DOHH2 (cell line): Measurements from ENCODE around the gene PCED1B.
"Not testable (repeated sequence)": the region's sequence is repeated elsewhere in the genome, so short reads cannot be mapped to it uniquely, and the experiment has no call there.

Experiments
- H3F3A ChIP-seq: fragments of 200-600 bp; sonication (generic), shearing (Covaris generic); 2 replicates; pipeline ENCODE4 v1.6.0; 2016; ENCODE audit warnings: antibody characterized with exemption, mild to moderate bottlenecking; ENCODE audit not compliant: control insufficient read depth, insufficient read depth
- H3K27ac ChIP-seq: fragments of 200-600 bp; sonication (generic); 2 replicates; pipeline ENCODE4 v1.5.1; 2014; ENCODE audit warnings: low read depth, mild to moderate bottlenecking, low read length, moderate library complexity
- H3K27me3 ChIP-seq: fragments of 200-600 bp; sonication (generic); 2 replicates; pipeline ENCODE4 v1.6.1; 2014; ENCODE audit warnings: mild to moderate bottlenecking, low read length, mixed read lengths; ENCODE audit not compliant: control insufficient read depth
- H3K36me3 ChIP-seq: fragments of 200-600 bp; sonication (generic); 2 replicates; pipeline ENCODE4 v1.6.1; 2014; ENCODE audit warnings: mild to moderate bottlenecking, low read length, moderate library complexity, mixed read lengths; ENCODE audit not compliant: control insufficient read depth
- H3K4me1 ChIP-seq: fragments of 200-600 bp; sonication (generic); 2 replicates; pipeline ENCODE4 v1.6.1; 2014; ENCODE audit warnings: mild to moderate bottlenecking, low read length, mixed read lengths; ENCODE audit not compliant: control insufficient read depth
- H3K4me2 ChIP-seq: fragments of 200-600 bp; sonication (generic); 2 replicates; pipeline ENCODE4 v1.6.0; 2014; ENCODE audit warnings: mild to moderate bottlenecking, low read length, moderate library complexity
- H3K4me3 ChIP-seq: fragments of 200-600 bp; sonication (generic); 2 replicates; pipeline ENCODE4 v1.5.1; 2014; ENCODE audit warnings: mild to moderate bottlenecking, low read length, mixed read lengths
- H3K79me2 ChIP-seq: fragments of 200-600 bp; sonication (generic); 2 replicates; pipeline ENCODE4 v1.6.1; 2014; ENCODE audit warnings: mild to moderate bottlenecking, low read length, mixed read lengths; ENCODE audit not compliant: control insufficient read depth
- H3K9me2 ChIP-seq: fragments of 200-600 bp; sonication (generic); replicated peaks from 2 replicates; pipeline ENCODE4 v1.6.1; 2014; ENCODE audit warnings: mild to moderate bottlenecking, low read length, mixed read lengths; ENCODE audit not compliant: control insufficient read depth
- H3K9me3 ChIP-seq: fragments of 200-600 bp; sonication (generic); 2 replicates; pipeline ENCODE4 v1.6.1; 2014; ENCODE audit warnings: antibody characterized with exemption, low read length, mixed read lengths; ENCODE audit not compliant: control insufficient read depth, insufficient read depth
- H4K20me1 ChIP-seq: fragments of 200-600 bp; sonication (generic); 2 replicates; pipeline ENCODE4 v1.6.0; 2014; ENCODE audit warnings: low read depth, mild to moderate bottlenecking, antibody characterized with exemption, low read length, moderate library complexity; ENCODE audit not compliant: control insufficient read depth, insufficient read depth
- EZH2phosphoT487 ChIP-seq: fragments of 200-600 bp; sonication (generic); IDR thresholded peaks from 2 replicates; pipeline ENCODE4 v1.6.1; 2017; ENCODE audit warnings: borderline replicate concordance, mild to moderate bottlenecking, antibody characterized with exemption, low read length, moderate library complexity, mixed read lengths
- TF ChIP-seq, protein P1 (sequence below): fragments of 200-600 bp; sonication (generic); IDR thresholded peaks from one replicate; pipeline ENCODE4 v1.5.1; 2014; ENCODE audit warnings: antibody characterized with exemption, mild to moderate bottlenecking, low read depth, low read length; ENCODE audit not compliant: poor library complexity, severe bottlenecking

Gene PCED1B

DNA sequence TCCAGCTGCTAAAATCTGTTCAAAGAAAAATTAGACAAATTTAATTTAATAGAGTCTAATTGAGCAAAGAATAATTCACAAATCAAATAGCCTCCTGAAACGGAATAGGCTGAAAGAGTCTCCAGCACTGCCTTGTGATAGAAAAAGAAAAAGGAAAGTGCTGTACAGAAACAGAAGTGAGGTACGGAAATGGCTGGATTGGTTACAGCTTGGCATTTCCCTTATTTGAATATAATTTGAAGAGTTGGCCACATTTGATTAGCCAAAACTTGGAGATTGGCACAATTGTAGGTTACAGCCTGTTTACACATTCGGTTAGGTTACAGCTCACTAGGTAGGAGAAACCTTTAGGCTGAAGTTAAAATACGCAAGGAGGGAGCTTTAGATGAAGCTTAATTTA is 24.8 kb upstream of the PCED1B start:
- no peaks in the 10 kb centered on the region for H3K9me2 ChIP-seq
- H3K4me3 ChIP-seq = no peak overlapping the region
- no peaks in the 10 kb centered on the region for H3K36me3 ChIP-seq
- H3F3A ChIP-seq = no peaks in the 10 kb centered on the region
- H3K9me3 ChIP-seq = peaks cover 17% of the 10 kb centered on the region
- TF ChIP-seq, protein P1, sequence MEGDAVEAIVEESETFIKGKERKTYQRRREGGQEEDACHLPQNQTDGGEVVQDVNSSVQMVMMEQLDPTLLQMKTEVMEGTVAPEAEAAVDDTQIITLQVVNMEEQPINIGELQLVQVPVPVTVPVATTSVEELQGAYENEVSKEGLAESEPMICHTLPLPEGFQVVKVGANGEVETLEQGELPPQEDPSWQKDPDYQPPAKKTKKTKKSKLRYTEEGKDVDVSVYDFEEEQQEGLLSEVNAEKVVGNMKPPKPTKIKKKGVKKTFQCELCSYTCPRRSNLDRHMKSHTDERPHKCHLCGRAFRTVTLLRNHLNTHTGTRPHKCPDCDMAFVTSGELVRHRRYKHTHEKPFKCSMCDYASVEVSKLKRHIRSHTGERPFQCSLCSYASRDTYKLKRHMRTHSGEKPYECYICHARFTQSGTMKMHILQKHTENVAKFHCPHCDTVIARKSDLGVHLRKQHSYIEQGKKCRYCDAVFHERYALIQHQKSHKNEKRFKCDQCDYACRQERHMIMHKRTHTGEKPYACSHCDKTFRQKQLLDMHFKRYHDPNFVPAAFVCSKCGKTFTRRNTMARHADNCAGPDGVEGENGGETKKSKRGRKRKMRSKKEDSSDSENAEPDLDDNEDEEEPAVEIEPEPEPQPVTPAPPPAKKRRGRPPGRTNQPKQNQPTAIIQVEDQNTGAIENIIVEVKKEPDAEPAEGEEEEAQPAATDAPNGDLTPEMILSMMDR = no peak
- no peak for TF ChIP-seq EZH2phosphoT487
- H3K79me2 ChIP-seq = no peaks in the 10 kb centered on the region
- H4K20me1 ChIP-seq = no peaks in the 10 kb centered on the region
- peaks cover 10% of the 10 kb centered on the region for H3K4me1 ChIP-seq
- H3K27ac ChIP-seq = no peak overlapping the region
- H3K27me3 ChIP-seq = peaks cover 25% of the 10 kb centered on the region
- H3K4me2 ChIP-seq = no peak overlapping the region

DNA sequence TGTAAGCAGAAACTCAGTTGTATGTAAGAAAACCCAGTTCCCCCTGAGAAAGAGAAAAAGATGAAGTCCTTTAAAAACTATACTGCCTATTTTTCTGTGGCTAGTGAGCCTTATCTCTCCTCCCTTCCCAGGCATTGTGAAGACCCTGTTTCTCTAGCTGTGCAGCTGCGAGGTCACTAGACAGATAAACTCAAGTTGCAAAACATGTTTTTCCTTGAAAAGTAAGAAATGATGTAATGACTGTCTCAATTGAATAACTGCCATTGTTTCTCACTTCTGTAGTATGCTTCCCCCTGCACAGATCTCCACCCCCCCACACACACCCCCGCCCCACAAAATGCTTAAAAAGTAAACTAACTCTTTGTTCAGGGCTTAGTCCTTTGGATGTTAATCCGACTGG is 23.6 kb upstream of the PCED1B start:
- not testable (repeated sequence) for H3K9me2 ChIP-seq, H3K4me2 ChIP-seq, H3K27ac ChIP-seq, H3K4me1 ChIP-seq, H4K20me1 ChIP-seq, H3K4me3 ChIP-seq, H3F3A ChIP-seq, H3K36me3 ChIP-seq, H3K79me2 ChIP-seq
- H3K27me3 ChIP-seq = peaks cover 25% of the 10 kb centered on the region
- peaks cover 13% of the 10 kb centered on the region for H3K9me3 ChIP-seq

DNA sequence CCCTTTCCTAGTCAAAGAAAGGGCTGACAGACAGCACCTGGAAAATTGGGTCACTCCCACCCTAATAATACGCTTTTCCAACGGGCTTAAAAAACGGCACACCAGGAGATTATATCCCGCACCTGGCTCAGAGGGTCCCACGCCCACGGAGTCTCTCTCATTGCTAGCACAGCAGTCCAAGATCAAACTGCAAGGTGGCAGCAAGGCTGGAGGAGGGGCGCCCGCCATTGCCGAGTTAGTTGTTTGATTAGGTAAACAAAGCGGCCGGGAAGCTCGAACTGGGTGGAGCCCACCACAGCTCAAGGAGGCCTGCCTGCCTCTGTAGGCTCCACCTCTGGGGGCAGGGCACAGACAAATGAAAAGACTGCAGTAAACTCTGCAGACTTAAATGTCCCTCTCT is 22.5 kb upstream of the PCED1B start:
- H3K4me2 ChIP-seq, H3K79me2 ChIP-seq, H3K9me2 ChIP-seq, H3K27ac ChIP-seq, H3F3A ChIP-seq, H3K4me3 ChIP-seq, H3K9me3 ChIP-seq, H4K20me1 ChIP-seq, H3K4me1 ChIP-seq, H3K36me3 ChIP-seq: not testable (repeated sequence)
- peaks cover 25% of the 10 kb centered on the region for H3K27me3 ChIP-seq

DNA sequence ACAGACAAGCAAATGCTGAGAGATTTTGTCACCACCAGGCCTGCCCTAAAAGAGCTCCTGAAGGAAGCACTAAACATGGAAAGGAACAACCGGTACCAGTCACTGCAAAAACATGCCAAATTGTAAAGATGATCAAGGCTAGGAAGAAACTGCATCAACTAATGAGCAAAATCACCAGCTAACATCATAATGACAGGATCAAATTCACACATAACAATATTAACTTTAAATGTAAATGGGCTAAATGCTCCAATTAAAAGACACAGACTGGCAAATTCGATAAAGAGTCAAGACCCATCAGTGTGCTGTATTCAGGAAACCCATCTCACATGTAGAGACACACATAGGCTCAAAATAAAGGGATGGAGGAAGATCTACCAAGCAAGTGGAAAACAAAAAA is 20.8 kb upstream of the PCED1B start:
- not testable (repeated sequence) for H3K4me1 ChIP-seq, H3K4me3 ChIP-seq, H3F3A ChIP-seq, H3K79me2 ChIP-seq, H3K27ac ChIP-seq, H3K36me3 ChIP-seq, H3K9me3 ChIP-seq, H3K4me2 ChIP-seq, H3K9me2 ChIP-seq, H4K20me1 ChIP-seq
- peaks cover 20% of the 10 kb centered on the region for H3K27me3 ChIP-seq

DNA sequence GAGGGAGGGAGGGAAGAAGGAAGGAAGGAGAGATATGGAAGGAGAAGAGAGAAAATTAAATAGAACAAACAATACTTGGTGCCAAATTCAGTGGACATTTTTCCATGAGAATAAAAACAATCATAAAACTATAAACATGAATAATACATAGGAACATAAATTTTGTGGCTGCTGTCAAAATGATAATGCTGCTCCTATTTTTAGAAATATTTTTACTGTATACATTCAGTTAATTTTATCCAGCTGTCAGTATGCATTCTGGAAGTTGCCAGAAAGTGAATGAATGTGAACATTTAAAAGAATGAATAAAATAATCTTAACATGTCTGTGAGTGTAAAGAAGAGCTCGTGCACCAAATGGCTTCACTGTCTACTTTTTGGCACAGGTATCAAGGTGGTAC is 13.9 kb upstream of the PCED1B start:
- Histone ChIP-seq H3K4me3 (no peak overlapping the region), H3K9me3 (no peaks in the 10 kb centered on the region), H3K9me2 (no peaks in the 10 kb centered on the region), H3K27ac (no peak overlapping the region), H3K27me3 (peaks cover 3% of the 10 kb centered on the region; the same call in 1 of the 2 replicates), H3K79me2 (no peaks in the 10 kb centered on the region), H3K4me2 (no peak overlapping the region), H3F3A (no peaks in the 10 kb centered on the region), H4K20me1 (no peaks in the 10 kb centered on the region), H3K4me1 (no peaks in the 10 kb centered on the region), H3K36me3 (no peaks in the 10 kb centered on the region)
- no peak for TF ChIP-seq EZH2phosphoT487
